SH-SY5Y (cell line): ENCODE measurements around the gene KLHL26.

Source experiments
- GATA2 ChIP-seq: IDR thresholded peaks from 2 replicates; pipeline ENCODE4 v1.6.1; 2011; ENCODE audit warnings: mild to moderate bottlenecking, low read depth, low read length
- GATA3 ChIP-seq: IDR thresholded peaks from 2 replicates; pipeline ENCODE4 v1.6.1; 2011; ENCODE audit warnings: low read depth, mild to moderate bottlenecking, low read length, moderate library complexity

DNA sequence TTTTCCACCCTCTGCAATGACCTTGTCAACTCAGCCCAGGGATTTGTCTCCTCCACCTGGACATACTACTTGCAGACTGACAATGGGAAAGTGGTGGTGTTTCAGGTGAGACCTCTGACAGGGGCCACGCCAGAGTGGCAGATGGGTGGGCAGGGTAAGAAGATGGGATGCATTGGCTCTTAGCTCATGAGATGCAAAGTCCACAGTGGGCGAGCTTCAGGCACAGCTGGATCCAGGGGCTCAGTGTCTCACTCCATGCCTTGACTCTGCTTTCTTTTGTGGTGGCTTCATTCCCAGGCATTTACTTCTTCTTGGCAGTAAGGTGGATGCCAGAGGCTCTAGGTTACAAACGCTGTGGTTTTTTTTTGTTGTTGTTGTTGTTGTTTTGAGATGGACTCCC, 20.8 kb upstream of the KLHL26 start:
- no peak for TF ChIP-seq GATA2
- no peak for TF ChIP-seq GATA3
